Tongue (tissue), 2 donors: ENCODE results near the gene UPK3B. TPM values are rescaled to one million over a fixed set of nuclear protein-coding genes. Genes with fewer than 3 reads are reported as not detected.
A peak's percentile ranks its signal among the peaks of the same experiment; 100 is the strongest.
"Not testable (repeated sequence)": the region's sequence is repeated elsewhere in the genome, so short reads cannot be mapped to it uniquely, and the experiment has no call there.

ENCODE experiments used
- DNase-seq: peaks from one replicate; pipeline ENCODE4 v3.0.0-alpha.2; 2015
- total RNA-seq: library from RNA; depleted of rRNA; stranded (reverse); fragments of >200 nt; gene quantifications from one replicate; pipeline ENCODE4 v1.2.3, GENCODE V29; 2014

Gene UPK3B
- 2.2 TPM for total RNA-seq

- DNase-seq: peak; percentile 26
These were observed at the start of gene UPK3B for GRCh38 chr7:76509931-76510877. TSS of gene UPK3B (plus strand) at chr7:76510552. CDS start at chr7:76510653, 101 bp downstream.

- not testable (repeated sequence) for DNase-seq
These were observed 49.6 kb upstream of the UPK3B start for GRCh38 chr7:76460767-76461166.

GRCh38 chr7:76461464-76462101 is 48.8 kb upstream of the UPK3B start, which contains the start of gene DTX2:
TSS of gene DTX2 (plus strand) at chr7:76461709. CDS start at chr7:76480510, 18,801 bp downstream.
- DNase-seq: not testable (repeated sequence)

GRCh38 chr7:76462271-76462882 is 48.0 kb upstream of the UPK3B start:
- not testable (repeated sequence) for DNase-seq

- DNase-seq: not testable (repeated sequence)
These were observed 45.4 kb upstream of the UPK3B start for GRCh38 chr7:76464959-76465358.

- DNase-seq: not testable (repeated sequence)
These were observed 44.4 kb upstream of the UPK3B start for GRCh38 chr7:76465950-76466349.

GRCh38 chr7:76467743-76468404 is 42.5 kb upstream of the UPK3B start:
- DNase-seq: peak; percentile 16

GRCh38 chr7:76471556-76472221 is 38.7 kb upstream of the UPK3B start:
- not testable (repeated sequence) for DNase-seq

GRCh38 chr7:76473097-76473496 is 37.3 kb upstream of the UPK3B start:
- DNase-seq: not testable (repeated sequence)

- not testable (repeated sequence) for DNase-seq
These were observed 34.1 kb upstream of the UPK3B start for GRCh38 chr7:76476280-76476679.

GRCh38 chr7:76476742-76477474 is 33.4 kb upstream of the UPK3B start:
- DNase-seq: not testable (repeated sequence)

GRCh38 chr7:76479628-76480027 is 30.7 kb upstream of the UPK3B start:
- not testable (repeated sequence) for DNase-seq

GRCh38 chr7:76480403-76481253 is 29.7 kb upstream of the UPK3B start:
- DNase-seq: not testable (repeated sequence)

GRCh38 chr7:76482660-76483059 is 27.7 kb upstream of the UPK3B start:
- DNase-seq: not testable (repeated sequence)

GRCh38 chr7:76483081-76483480 is 27.3 kb upstream of the UPK3B start:
- DNase-seq: not testable (repeated sequence)

GRCh38 chr7:76484456-76484855 is 25.9 kb upstream of the UPK3B start:
- DNase-seq: not testable (repeated sequence)

- DNase-seq: not testable (repeated sequence)
These were observed 24.3 kb upstream of the UPK3B start for GRCh38 chr7:76485822-76486610.

- not testable (repeated sequence) for DNase-seq
These were observed 23.7 kb upstream of the UPK3B start for GRCh38 chr7:76486618-76487017.

- not testable (repeated sequence) for DNase-seq
These were observed 22.4 kb upstream of the UPK3B start for GRCh38 chr7:76487969-76488368.
